Fibroblast of lung (primary cell): ENCODE results near the gene PPP4C.

Source experiments
- EZH2 ChIP-seq: IDR thresholded peaks from 2 replicates; pipeline ENCODE4 v1.5.1; 2012; ENCODE audit warnings: low read length, control low read depth, mild to moderate bottlenecking; ENCODE audit errors: missing control alignments
- TF ChIP-seq, protein P1 (sequence below), 2 donors: IDR thresholded peaks in 1 of 2; conservative IDR thresholded peaks in 1 of 2; 1 replicate in 1 of 2; 2 replicates in 1 of 2; pipeline ENCODE4 v1.5.1; 2011 to 2012; ENCODE audit warnings: low read length in 2 of 2, control low read depth in 1 of 2, inconsistent platforms in 1 of 2, low read depth in 1 of 2, mild to moderate bottlenecking in 1 of 2

DNA sequence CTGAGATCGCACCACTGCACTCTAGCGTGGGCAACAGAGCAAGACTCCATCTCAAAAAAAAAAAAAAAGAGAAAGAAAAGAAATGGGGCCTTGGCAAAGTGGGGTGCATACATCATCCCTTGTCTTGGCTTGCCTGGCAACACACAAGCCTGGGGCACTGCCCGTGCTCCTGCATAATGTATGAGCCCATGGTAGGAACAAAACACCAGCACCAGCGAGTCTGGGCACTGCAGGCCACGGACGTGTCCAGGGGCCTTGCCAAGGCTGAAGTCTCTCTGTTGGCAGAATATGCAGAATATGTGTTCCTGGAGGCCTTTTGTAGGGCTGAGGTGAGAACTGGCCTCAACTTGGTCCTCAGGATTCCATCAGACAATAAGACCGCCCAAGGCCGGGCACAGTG is 25.9 kb upstream of the PPP4C start:
- no peak for TF ChIP-seq EZH2
- TF ChIP-seq, protein P1, sequence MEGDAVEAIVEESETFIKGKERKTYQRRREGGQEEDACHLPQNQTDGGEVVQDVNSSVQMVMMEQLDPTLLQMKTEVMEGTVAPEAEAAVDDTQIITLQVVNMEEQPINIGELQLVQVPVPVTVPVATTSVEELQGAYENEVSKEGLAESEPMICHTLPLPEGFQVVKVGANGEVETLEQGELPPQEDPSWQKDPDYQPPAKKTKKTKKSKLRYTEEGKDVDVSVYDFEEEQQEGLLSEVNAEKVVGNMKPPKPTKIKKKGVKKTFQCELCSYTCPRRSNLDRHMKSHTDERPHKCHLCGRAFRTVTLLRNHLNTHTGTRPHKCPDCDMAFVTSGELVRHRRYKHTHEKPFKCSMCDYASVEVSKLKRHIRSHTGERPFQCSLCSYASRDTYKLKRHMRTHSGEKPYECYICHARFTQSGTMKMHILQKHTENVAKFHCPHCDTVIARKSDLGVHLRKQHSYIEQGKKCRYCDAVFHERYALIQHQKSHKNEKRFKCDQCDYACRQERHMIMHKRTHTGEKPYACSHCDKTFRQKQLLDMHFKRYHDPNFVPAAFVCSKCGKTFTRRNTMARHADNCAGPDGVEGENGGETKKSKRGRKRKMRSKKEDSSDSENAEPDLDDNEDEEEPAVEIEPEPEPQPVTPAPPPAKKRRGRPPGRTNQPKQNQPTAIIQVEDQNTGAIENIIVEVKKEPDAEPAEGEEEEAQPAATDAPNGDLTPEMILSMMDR (conservative IDR thresholded peaks at IDR 0.05 in 1 of 2, IDR thresholded peaks at IDR 0.05 in 1 of 2; ENCODE audit: low read depth in 1 of 2, low read length in 2 of 2): no peak
